ENCODE results near the gene OR52R1. TPM values are rescaled to one million over a fixed set of nuclear protein-coding genes. Genes with fewer than 3 reads are reported as not detected.

The OR52R1 gene
- total RNA-seq, 2 experiments from 2014 or later = not detected

DNA sequence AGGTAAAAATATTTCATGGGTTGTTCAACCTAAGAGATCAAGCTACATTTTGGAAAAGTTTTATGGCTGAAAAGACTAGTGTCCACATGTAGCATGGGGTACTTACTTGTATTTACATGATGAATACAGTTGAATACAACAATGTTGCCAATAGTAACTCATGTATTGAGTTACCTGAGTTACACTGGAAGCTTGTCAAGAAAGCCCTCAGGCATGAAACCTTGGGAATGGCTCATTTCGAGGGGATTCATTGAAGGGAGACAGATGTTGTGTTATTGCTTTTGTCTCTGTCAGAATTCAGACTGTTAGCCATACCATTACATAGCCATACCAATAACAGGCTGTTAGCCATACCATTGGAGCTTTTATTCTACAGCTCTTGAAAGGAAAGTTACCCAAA lies 26.2 kb upstream of the OR52R1 start:
- no peaks in the 10 kb centered on the region for H3K36me3 Mint-ChIP-seq (ENCODE audit: low read depth)
- DNase-seq (no peak), ATAC-seq (no peak)
- no peak for TF ChIP-seq CTCF (IDR thresholded peaks at IDR 0.05)
- no peaks in the 10 kb centered on the region for H3K4me1 Mint-ChIP-seq (ENCODE audit: low read depth)
- peaks cover 2% of the 10 kb centered on the region for H3K27me3 Mint-ChIP-seq
- H3K4me3 Mint-ChIP-seq = no peak overlapping the region
- intact Hi-C loops (cut with micrococcal nuclease) = no loop called here
- CTCF ChIA-PET = no interaction called here
- H3K27ac Mint-ChIP-seq = no peak overlapping the region
- no peaks in the 10 kb centered on the region for H3K9me3 Mint-ChIP-seq
- POLR2A ChIA-PET = no interaction called here

- ATAC-seq (no peak), DNase-seq (no peak)
- Mint-ChIP-seq H3K4me1 (ENCODE audit: low read depth) (no peaks in the 10 kb centered on the region), H3K27ac (no peak overlapping the region), H3K36me3 (ENCODE audit: low read depth) (no peaks in the 10 kb centered on the region), H3K9me3 (no peaks in the 10 kb centered on the region), H3K27me3 (peaks cover 2% of the 10 kb centered on the region), H3K4me3 (no peak overlapping the region)
- intact Hi-C loops (cut with micrococcal nuclease) = no loop called here
- no peak for TF ChIP-seq CTCF (IDR thresholded peaks at IDR 0.05)
- ChIA-PET CTCF (interaction anchor here (1.2 kb wide), 1 partner anchor 202 kb away, joined by 3 read pairs; no protein-coding TSS in a partner anchor), POLR2A (no interaction called here)
Observed at GRCh38 chr11:4826425-4826824, 22.2 kb upstream of the OR52R1 start.

GRCh38 chr11:4825132-4825531 lies 21.0 kb upstream of the OR52R1 start:
- POLR2A ChIA-PET = no interaction called here
- Mint-ChIP-seq H3K4me3 (no peak overlapping the region), H3K9me3 (no peaks in the 10 kb centered on the region), H3K4me1 (ENCODE audit: low read depth) (no peaks in the 10 kb centered on the region), H3K36me3 (ENCODE audit: low read depth) (no peaks in the 10 kb centered on the region), H3K27me3 (peaks cover 2% of the 10 kb centered on the region), H3K27ac (no peak overlapping the region)
- DNase-seq (no peak), ATAC-seq (no peak)
- intact Hi-C loops (cut with micrococcal nuclease) = no loop called here
- no peak for TF ChIP-seq CTCF (IDR thresholded peaks at IDR 0.05)
- CTCF ChIA-PET = interaction anchor here (1.2 to 1.4 kb wide), 2 partner anchors 40 to 188 kb away, joined by 3 read pairs; partner anchors contain the start of gene OR51D1

DNA sequence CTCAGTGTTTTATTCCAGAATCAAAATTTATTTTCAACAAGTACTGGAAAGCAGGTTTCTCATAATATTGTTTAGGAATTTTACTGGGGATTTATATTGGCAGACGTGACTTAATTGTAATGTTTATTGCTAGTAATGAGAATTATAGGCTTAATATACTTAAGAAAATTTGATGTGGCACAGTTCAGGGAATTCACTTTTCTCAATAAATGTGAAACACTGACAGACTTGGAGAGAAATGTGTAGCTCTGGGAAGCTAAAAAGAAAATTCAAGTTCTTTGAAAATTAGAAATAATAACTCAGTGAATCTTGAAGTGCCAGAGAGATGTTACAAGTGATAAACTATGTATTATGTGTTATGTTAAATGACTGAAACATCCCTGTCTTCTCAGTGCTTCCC lies 16.8 kb upstream of the OR52R1 start, which contains the start of gene OR51F2:
OR51F2 (plus strand) TSS at position 301 of the 400 bp plus-strand sequence. CDS start 101 bp downstream, outside the sequence.
- Mint-ChIP-seq H3K4me1 (ENCODE audit: low read depth) (no peaks in the 10 kb centered on the region), H3K4me3 (no peak within 1 kb of the TSS), H3K36me3 (ENCODE audit: low read depth) (no peaks in the 10 kb centered on the region), H3K27ac (no peak within 1 kb of the TSS), H3K9me3 (no peaks in the 10 kb centered on the region), H3K27me3 (peaks cover 2% of the 10 kb centered on the region)
- CTCF ChIA-PET = no interaction called here
- POLR2A ChIA-PET = no interaction called here
- DNase-seq (no peak), ATAC-seq (no peak)
- intact Hi-C loops (cut with micrococcal nuclease) = no loop called here
- no peak for TF ChIP-seq CTCF (IDR thresholded peaks at IDR 0.05)

GRCh38 chr11:4809246-4809645 lies 5.1 kb upstream of the OR52R1 start:
- Mint-ChIP-seq H3K4me1 (ENCODE audit: low read depth) (no peaks in the 10 kb centered on the region), H3K9me3 (no peaks in the 10 kb centered on the region), H3K27ac (no peak overlapping the region), H3K4me3 (no peak overlapping the region), H3K36me3 (ENCODE audit: low read depth) (no peaks in the 10 kb centered on the region), H3K27me3 (no peaks in the 10 kb centered on the region)
- CTCF ChIA-PET = no interaction called here
- POLR2A ChIA-PET = no interaction called here
- DNase-seq (no peak), ATAC-seq (no peak)
- intact Hi-C loops (cut with micrococcal nuclease) = no loop called here
- no peak for TF ChIP-seq CTCF (IDR thresholded peaks at IDR 0.05)

Measured in activated CD8-positive, alpha-beta T cell treated with anti-CD3 and anti-CD28 coated beads for 36 hours (primary cell).